Chondrocyte (in vitro differentiated cells): ENCODE data around the gene RAB31. TPM values are rescaled to one million over a fixed set of nuclear protein-coding genes. Genes with fewer than 3 reads are reported as not detected.

Source experiments
- DNase-seq: peaks from one replicate; pipeline ENCODE4 v3.0.0; 2021; ENCODE audit warnings: mixed read lengths, low spot score
- H3K27ac Mint-ChIP-seq: one replicate; pipeline ENCODE4 v1.8.0; 2021; ENCODE audit warnings: mild to moderate bottlenecking, moderate library complexity, mixed read lengths; ENCODE audit not compliant: unreplicated experiment
- H3K27me3 Mint-ChIP-seq: 2 replicates; pipeline ENCODE4 v1.8.0; 2021; ENCODE audit warnings: low read depth, mixed read lengths
- H3K36me3 Mint-ChIP-seq: 2 replicates; pipeline ENCODE4 v1.8.0; 2021; ENCODE audit warnings: low read depth, mixed read lengths
- H3K4me1 Mint-ChIP-seq: 2 replicates; pipeline ENCODE4 v1.8.0; 2021; ENCODE audit warnings: low read depth, mild to moderate bottlenecking, mixed read lengths
- H3K4me3 Mint-ChIP-seq: one replicate; pipeline ENCODE4 v1.8.0; 2021; ENCODE audit warnings: mild to moderate bottlenecking, moderate library complexity, mixed read lengths; ENCODE audit not compliant: unreplicated experiment
- H3K9me3 Mint-ChIP-seq: 2 replicates; pipeline ENCODE4 v1.8.0; 2021; ENCODE audit warnings: low read depth, mixed read lengths
- CTCF ChIP-seq: fragments of 200-600 bp; sonication (generic); IDR thresholded peaks from 2 replicates; pipeline ENCODE4 v1.5.0; 2021; ENCODE audit warnings: antibody characterized with exemption, mild to moderate bottlenecking, moderate library complexity
- total RNA-seq: library from RNA; stranded (reverse); gene quantifications from 3 replicates; pipeline ENCODE4 v1.2.1, GENCODE V29; 2021

Gene RAB31
- total RNA-seq, 1 donor from 2014 or later = 87.7 TPM

GRCh38 chr18:9823805-9824473 is 115.8 kb downstream of the RAB31 start:
- Mint-ChIP-seq H3K4me3 (no peak overlapping the region), H3K36me3 (peaks cover 13% of the 10 kb centered on the region), H3K9me3 (peaks cover 14% of the 10 kb centered on the region), H3K4me1 (peaks cover 31% of the 10 kb centered on the region), H3K27me3 (no peaks in the 10 kb centered on the region), H3K27ac (no peak overlapping the region)
- TF ChIP-seq CTCF = no peak
- DNase-seq = no peak

- H3K9me3 Mint-ChIP-seq = peaks cover 9% of the 10 kb centered on the region
- no peak overlapping the region for H3K27ac Mint-ChIP-seq
Observed at GRCh38 chr18:9824474-9824832, 116.4 kb downstream of the RAB31 start.

GRCh38 chr18:9824952-9825371 is 116.9 kb downstream of the RAB31 start:
- DNase-seq = no peak
- peaks cover 9% of the 10 kb centered on the region for H3K9me3 Mint-ChIP-seq
- TF ChIP-seq CTCF = no peak
- H3K4me3 Mint-ChIP-seq = no peak overlapping the region
- H3K27me3 Mint-ChIP-seq = no peaks in the 10 kb centered on the region
- peaks cover 33% of the 10 kb centered on the region for H3K4me1 Mint-ChIP-seq
- H3K27ac Mint-ChIP-seq = no peak overlapping the region
- H3K36me3 Mint-ChIP-seq = peaks cover 7% of the 10 kb centered on the region

More at GRCh38 chr18:9824474-9824832, 116.4 kb downstream of the RAB31 start:
- Mint-ChIP-seq H3K4me1 (peaks cover 33% of the 10 kb centered on the region), H3K4me3 (no peak overlapping the region), H3K27me3 (no peaks in the 10 kb centered on the region), H3K36me3 (peaks cover 9% of the 10 kb centered on the region)
- no peak for DNase-seq
- TF ChIP-seq CTCF = no peak

GRCh38 chr18:9825571-9826073 is 117.5 kb downstream of the RAB31 start:
- H3K27me3 Mint-ChIP-seq = no peaks in the 10 kb centered on the region
- peaks cover 3% of the 10 kb centered on the region for H3K36me3 Mint-ChIP-seq
- H3K4me1 Mint-ChIP-seq = peaks cover 29% of the 10 kb centered on the region
- no peak for DNase-seq
- TF ChIP-seq CTCF = no peak
- peaks cover 4% of the 10 kb centered on the region for H3K9me3 Mint-ChIP-seq
- no peak overlapping the region for H3K27ac Mint-ChIP-seq
- H3K4me3 Mint-ChIP-seq = no peak overlapping the region

GRCh38 chr18:9826685-9827084 is 118.6 kb downstream of the RAB31 start:
- Mint-ChIP-seq H3K4me1 (peaks cover 37% of the 10 kb centered on the region), H3K9me3 (no peaks in the 10 kb centered on the region), H3K36me3 (no peaks in the 10 kb centered on the region), H3K27ac (peak overlapping the region; percentile 87), H3K27me3 (no peaks in the 10 kb centered on the region), H3K4me3 (no peak overlapping the region)
- DNase-seq = no peak
- no peak for TF ChIP-seq CTCF
